ENCODE measurements around the gene ISM1.

ISM1 gene

DNA sequence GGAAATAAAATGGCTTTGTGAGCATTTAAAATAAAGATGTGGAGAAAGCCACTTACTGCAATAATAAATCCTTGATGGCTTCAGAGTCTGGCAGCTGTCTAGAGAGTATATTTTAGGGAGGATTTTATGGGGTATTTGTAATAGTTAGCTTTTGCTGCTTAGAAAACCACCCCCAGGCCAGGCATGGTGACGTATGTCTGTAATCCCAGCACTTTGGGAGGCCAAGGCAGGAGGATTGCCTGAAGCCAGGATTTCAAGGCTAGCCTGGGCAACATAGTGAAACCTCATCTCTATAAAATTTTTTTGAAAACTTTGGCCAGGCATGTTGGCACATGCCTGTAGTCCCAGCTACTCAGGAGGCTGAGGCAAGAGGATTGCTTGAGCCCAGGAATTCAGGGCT is 63.8 kb downstream of the ISM1 start:
- in situ Hi-C loops (cut with HindIII; ENCODE audit: low sequenced_read_pairs): no loop called here
- H3K4me3 ChIP-seq (ENCODE audit: low read depth, low read length): no peak overlapping the region
- TF ChIP-seq, protein P1, sequence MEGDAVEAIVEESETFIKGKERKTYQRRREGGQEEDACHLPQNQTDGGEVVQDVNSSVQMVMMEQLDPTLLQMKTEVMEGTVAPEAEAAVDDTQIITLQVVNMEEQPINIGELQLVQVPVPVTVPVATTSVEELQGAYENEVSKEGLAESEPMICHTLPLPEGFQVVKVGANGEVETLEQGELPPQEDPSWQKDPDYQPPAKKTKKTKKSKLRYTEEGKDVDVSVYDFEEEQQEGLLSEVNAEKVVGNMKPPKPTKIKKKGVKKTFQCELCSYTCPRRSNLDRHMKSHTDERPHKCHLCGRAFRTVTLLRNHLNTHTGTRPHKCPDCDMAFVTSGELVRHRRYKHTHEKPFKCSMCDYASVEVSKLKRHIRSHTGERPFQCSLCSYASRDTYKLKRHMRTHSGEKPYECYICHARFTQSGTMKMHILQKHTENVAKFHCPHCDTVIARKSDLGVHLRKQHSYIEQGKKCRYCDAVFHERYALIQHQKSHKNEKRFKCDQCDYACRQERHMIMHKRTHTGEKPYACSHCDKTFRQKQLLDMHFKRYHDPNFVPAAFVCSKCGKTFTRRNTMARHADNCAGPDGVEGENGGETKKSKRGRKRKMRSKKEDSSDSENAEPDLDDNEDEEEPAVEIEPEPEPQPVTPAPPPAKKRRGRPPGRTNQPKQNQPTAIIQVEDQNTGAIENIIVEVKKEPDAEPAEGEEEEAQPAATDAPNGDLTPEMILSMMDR (IDR thresholded peaks at IDR 0.05; ENCODE audit: low read depth, low read length, missing control alignments): no peak
- no peak for DNase-seq (ENCODE audit: low read depth)

DNA sequence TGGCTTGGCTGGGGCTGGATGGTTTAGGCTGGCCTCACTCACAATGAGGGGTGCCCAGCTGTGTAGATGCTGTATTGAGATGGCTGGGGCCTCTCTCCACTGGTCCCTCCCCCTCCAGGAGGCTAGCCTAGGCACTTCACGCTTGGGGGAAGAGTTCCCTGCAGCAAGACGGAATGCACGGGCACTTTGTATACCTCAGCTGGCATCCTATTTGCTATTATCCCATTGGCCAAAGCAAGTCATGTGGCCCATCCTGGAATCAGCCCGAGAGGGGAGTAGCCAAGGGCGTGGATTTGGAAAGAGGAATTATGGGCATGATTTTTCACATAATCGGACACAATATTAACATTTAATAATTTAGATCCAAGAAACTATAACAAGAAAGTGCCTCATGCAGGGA is 64.3 kb downstream of the ISM1 start:
- DNase-seq (ENCODE audit: low read depth): no peak
- in situ Hi-C loops (cut with HindIII; ENCODE audit: low sequenced_read_pairs): no loop called here
- TF ChIP-seq, protein P1 (IDR thresholded peaks at IDR 0.05; ENCODE audit: low read depth, low read length, missing control alignments): no peak
- no peak overlapping the region for H3K4me3 ChIP-seq (ENCODE audit: low read depth, low read length)

DNA sequence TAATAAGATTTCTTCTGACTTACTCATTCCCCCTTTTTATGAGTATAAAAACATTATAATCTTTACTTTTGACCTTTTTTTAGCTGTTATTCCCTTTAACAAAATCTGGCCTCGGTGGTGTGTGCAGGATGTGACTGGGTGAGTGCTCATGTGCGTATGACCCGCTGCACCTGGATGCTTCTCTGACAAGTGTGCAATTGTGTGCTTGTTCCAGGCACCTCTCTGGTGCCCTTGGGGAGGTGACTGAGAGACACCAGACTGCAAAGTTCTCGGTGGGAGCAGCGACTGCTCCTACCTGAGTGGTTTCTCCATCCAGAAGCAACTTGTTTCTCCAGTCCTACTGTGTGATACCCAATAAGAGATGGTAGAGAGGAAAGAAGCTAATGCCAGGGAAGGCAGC is 65.0 kb downstream of the ISM1 start:
- in situ Hi-C loops (cut with HindIII; ENCODE audit: low sequenced_read_pairs): no loop called here
- TF ChIP-seq, protein P1 (IDR thresholded peaks at IDR 0.05; ENCODE audit: low read depth, low read length, missing control alignments): no peak
- no peak for DNase-seq (ENCODE audit: low read depth)
- no peak overlapping the region for H3K4me3 ChIP-seq (ENCODE audit: low read depth, low read length)

DNA sequence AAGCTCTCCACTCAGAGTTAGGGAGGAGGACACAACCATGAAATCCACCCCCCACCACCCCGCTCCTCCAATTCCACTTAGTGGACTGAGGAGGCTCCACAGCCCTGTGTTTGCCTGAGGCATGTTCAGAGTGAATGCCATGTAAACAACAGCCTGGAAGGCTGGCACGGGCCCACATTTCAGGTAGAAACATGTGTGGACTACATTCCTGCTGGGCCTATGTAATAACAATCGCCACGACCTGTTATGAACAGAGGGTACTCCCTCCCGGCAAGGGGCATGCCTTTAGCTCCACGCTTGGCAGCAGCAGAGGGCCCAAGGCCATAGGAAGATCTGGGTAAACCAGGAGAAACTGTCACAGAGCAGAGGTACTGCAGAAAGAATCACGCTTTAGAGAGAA is 65.5 kb downstream of the ISM1 start:
- DNase-seq (ENCODE audit: low read depth): no peak
- H3K4me3 ChIP-seq (ENCODE audit: low read depth, low read length): no peak overlapping the region
- in situ Hi-C loops (cut with HindIII; ENCODE audit: low sequenced_read_pairs): no loop called here
- TF ChIP-seq, protein P1 (IDR thresholded peaks at IDR 0.05; ENCODE audit: low read depth, low read length, missing control alignments): no peak

DNA sequence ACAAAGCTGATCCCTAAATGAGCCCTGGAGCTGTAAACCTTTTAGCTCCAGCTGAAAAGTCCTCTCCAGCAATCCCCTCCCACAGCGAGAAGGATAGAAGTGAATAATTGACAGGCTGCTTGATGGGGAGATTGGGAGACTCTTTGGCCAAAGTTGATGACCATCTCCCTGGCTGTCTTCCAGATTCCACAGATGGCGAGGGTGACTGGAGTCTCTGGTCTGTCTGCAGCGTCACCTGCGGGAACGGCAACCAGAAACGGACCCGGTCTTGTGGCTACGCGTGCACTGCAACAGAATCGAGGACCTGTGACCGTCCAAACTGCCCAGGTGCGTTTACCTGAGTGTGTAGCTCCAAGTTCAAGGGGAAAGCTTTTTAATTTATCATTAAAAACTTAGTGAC is 67.3 kb downstream of the ISM1 start:
- in situ Hi-C loops (cut with HindIII; ENCODE audit: low sequenced_read_pairs): no loop called here
- no peak overlapping the region for H3K4me3 ChIP-seq (ENCODE audit: low read depth, low read length)
- TF ChIP-seq, protein P1 (IDR thresholded peaks at IDR 0.05; ENCODE audit: low read depth, low read length, missing control alignments): no peak
- no peak for DNase-seq (ENCODE audit: low read depth)

DNA sequence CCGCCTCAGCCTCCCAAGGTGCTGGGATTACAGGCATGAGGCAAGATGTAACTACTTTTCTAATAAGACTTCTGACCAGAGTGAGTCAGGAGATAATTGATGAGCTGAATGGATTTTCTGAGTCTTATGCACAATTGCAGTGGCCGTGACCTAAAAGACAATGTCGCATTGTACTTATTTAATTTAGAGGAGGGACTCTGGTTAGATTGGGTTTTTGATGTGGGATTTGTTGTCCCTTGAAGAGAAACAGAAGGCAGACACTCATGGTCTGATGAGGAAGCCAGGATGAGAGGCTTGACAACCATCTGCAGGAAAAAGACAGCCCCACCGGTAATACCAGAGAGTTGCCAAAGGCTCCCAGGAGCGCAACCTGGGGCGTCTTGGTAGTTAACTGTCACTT is 68.0 kb downstream of the ISM1 start:
- H3K4me3 ChIP-seq (ENCODE audit: low read depth, low read length): no peak overlapping the region
- in situ Hi-C loops (cut with HindIII; ENCODE audit: low sequenced_read_pairs): no loop called here
- TF ChIP-seq, protein P1 (IDR thresholded peaks at IDR 0.05; ENCODE audit: low read depth, low read length, missing control alignments): no peak

DNA sequence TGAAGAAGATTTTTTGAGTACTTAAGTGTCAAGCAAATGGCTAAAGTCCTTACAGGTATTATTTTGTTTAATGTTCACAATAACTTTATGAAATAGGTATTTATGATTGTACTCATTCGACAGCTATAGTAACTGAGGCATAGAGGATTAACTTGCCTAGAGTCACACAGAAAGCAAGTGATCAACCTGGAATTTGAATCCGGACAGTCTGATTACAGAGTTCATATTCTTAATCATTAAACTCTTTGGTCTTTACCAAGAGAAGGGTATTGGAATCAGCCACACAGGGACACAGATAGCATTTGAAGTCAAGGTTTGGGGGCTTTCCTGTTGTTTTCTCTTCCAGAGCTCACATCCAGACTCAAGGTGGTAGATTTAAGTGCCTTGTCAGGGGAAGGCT is 69.7 kb downstream of the ISM1 start:
- TF ChIP-seq, protein P1 (IDR thresholded peaks at IDR 0.05; ENCODE audit: low read depth, low read length, missing control alignments): no peak
- in situ Hi-C loops (cut with HindIII; ENCODE audit: low sequenced_read_pairs): no loop called here
- no peak for DNase-seq (ENCODE audit: low read depth)
- no peak overlapping the region for H3K4me3 ChIP-seq (ENCODE audit: low read depth, low read length)

More for the DNA sequence above, 68.0 kb downstream of the ISM1 start:
- no peak for DNase-seq (ENCODE audit: low read depth)
